HG02759 (cell line): ENCODE measurements around the gene DGKD.

ENCODE experiments used
- ATAC-seq: cut with Tn5 transposase; IDR thresholded peaks from one replicate; pipeline ENCODE4 v1.9.1; 2021; ENCODE audit warnings: mild to moderate bottlenecking, moderate library complexity; ENCODE audit not compliant: unreplicated experiment

DGKD gene

DNA sequence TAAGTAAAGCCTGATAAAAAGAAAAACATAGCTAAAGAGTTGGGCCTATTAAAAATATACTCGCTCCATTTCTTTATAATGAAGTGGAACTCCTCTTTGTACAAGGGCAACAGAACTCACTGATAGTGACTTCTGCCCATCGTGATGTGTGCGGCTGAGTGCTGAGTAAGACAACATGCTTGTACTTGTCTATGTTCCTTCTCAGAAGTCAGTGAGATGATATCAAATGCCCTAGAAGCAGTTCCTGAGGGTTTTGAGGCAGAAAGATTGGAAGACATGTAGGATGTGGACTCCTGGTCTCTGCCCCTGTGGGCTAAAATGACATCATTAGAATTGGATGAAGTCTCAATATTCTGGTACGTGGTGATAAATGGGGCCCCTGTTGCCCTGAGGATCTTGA is 138.5 kb downstream of the DGKD start:
- ATAC-seq = no peak

DNA sequence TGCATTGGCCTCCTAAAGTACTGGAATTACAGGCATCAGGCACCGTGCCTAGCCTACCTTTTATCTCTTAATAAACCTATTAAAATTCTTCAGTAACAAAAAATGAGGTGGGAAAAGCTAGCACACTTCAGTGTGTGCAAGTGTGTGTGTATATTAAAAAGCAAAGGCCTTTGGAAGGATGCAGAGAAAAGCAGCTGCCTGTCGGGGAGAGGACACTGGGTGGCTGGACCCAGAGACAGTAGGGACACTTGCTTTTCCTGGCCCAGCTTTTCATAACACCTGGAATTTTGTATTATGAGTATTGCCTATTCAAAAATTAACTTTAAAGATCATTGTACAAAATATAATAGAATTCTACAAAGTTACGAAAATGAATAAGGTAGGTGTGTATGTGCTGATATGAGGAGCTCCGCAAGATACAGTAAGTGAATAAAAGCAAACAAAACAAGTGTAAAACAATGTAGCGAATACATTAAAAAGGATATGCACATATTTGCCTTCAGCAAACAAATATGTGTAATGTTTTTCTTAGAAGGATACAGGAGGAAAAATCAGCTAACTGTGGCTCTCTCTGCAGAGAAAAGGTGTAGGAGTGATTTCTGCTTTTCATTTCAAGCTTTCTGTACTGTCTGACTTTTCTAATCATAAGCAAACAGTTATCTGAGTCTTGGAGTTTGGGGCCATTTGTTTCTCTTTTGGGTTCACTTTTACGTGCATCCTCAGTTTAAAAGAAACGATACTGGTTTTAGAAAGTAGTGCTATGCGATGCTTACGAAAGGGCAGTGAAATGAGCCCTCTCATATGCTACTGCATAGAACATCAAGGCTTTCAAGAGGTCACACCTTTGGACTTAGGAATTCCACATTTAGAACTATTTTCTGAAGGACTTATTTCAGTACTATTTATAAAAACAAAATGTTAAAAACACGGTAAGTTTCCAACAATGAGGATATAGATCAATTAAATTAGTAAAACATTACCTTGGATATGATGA is 141.5 kb downstream of the DGKD start:
- no peak for ATAC-seq

DNA sequence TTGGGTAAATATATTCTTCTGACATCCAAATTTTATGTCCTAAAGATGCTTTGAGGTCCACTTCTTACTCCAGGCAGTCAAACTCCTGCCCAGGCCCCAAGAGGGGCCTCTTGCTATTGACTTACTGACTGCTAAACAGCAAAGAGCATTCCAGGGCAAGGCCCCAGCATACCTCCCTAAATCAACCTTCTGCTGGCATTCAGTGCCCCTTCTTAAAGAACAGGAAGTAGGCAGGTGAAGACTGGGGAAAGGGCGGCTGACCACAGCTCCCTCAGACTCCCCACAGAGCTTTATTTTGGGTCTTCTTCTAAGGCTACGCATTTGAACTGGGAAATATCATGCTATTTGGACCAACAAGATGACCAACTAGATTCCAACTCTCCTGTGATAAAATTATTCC is 143.4 kb downstream of the DGKD start:
- no peak for ATAC-seq

GRCh38 chr2:233498126-233498525 is 143.8 kb downstream of the DGKD start:
- no peak for ATAC-seq

DNA sequence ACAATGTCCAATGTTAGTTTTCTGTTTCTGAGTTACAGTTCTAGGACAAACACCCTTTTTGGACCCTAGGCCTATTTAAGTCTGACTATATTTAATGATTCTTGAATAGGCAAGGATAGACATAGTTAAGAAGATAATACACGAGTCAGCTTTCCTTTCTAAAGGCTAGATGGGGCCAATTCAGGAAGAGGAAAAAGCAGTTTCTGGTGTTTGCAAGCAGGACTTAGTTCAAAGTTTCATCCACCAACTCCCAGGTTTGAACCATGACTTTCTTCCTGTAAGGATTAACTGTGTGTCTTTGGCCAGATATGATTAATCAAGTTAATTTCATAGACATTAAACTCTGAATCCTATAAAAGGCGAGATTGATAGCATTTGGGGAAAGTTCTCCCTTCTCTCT is 145.6 kb downstream of the DGKD start:
- no peak for ATAC-seq

DNA sequence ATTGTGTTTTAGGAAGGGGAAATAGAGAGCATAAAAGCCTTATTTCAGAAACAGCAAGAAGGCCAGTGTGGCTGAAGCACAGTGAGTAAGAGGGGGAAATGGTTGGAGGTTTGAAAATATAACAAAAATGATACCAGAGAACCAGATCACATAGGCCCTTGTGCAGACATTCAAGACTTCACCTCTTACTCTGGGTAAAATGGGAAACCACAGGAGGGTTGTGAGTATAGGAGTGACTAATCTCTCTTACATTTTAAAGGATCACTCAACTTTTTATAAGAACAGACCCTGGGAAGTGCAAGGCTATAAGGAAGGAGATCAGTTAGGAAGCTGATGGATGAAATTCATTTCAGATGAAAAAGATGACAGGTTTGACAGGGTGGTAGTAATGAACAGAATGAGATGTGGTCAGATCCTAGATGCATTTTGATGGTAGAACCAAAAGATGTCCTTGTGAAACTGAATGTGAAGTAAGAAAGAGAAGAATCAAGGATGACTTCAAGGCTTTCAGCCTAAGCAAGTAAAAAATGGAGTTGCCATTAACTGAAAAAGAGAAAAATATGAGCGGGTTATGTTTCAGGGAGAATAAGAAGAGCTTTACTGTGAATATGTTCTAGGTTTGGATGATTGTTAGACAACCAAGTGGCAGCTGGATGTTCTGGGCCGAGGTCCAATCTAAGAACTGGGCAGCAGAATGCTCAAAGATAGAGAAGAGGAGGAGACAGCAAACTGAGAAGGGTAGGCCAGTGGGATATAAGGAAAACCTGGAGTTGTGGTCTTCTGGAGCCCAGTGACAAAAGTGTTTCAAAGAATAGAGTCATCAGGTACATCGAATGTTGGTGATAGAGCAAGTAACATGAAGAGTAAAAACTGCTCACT is 147.1 kb downstream of the DGKD start:
- ATAC-seq = no peak

DNA sequence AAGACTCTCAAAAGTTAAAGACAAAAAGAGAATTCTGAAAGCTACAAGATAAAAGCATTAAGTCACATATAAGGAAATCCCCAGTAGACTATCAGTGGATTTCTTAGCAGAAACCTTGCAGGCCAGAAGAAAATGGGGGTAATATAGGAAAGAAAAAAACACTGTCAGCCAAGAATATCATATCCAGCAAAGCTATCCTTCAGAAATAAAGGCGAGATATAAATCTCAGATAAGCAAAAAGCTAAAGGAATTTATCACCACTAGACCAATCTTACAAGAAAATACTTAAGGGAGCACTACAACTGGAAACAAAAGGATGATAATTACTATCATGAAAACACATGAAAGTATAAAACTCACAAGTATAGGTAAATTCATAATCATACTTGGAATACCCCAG is 149.2 kb downstream of the DGKD start:
- ATAC-seq = no peak

DNA sequence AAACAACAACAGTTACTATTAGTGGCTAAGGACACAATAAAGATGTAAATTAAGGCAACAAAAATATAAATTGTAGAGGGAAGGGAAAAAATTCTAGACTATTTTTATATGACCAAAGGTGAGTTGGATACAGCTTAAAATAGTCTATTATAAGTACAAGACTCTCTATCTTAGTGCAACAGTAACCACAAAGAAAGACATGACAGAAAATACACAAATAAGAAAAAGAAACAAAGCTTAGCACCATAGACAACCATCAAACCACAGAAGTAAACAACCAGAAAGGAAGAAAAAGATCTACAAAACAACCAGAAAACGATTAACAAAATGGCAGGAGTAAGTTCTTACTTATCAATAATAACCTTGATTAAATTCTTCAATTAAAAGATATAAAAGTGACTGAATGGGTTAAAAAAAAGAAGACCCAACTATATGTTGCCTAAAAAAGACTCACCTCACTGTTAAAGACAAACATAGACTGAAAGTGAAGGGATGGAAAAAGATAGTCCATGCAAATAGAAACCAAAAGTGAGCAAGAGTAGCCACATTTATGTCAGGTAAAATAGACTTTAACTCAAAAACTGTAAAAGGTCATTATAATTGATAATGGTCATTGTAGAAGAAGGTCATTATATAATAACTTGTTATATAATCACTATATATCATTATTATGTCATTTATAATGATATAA is 149.8 kb downstream of the DGKD start:
- no peak for ATAC-seq

- no peak for ATAC-seq
Measured at GRCh38 chr2:233513953-233514655, 159.8 kb downstream of the DGKD start.

GRCh38 chr2:233519787-233520611 is 165.7 kb downstream of the DGKD start:
- ATAC-seq = peak; percentile 81
